ENCODE measurements around the gene DTNA. TPM values are rescaled to one million over a fixed set of nuclear protein-coding genes. Genes with fewer than 3 reads are reported as not detected.

Gene DTNA
- total RNA-seq, 1 experiment from 2014 or later = 9.0 TPM

DNA sequence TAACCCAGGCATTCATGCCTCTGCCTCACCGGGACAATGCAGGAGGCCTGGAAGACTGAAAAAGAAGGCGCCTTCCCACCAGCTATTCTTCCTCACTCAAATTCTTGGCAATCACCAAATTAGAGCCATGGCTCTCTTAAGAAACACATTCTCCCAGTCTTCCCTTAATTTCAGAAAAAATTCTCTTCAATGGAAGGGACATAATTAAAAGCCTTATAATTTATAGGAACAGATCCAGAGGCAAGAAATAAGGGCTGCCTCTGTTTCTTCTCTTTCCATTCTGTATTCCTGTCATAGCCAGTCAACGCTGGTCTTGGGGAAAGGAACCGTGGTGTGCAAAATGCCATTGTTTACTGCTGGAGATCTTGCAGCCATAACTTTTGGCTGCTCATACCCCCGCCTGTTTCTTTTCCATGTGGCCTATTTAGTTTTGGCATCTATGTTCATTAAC lies 32.8 kb downstream of the DTNA start:
- Mint-ChIP-seq H3K4me3 (ENCODE audit: low read depth, unreplicated experiment) (no peak overlapping the region), H3K36me3 (ENCODE audit: insufficient read depth, unreplicated experiment) (no peaks in the 10 kb centered on the region), H3K4me1 (ENCODE audit: low read depth, unreplicated experiment) (peaks cover 10% of the 10 kb centered on the region), H3K9me3 (ENCODE audit: low read depth, unreplicated experiment) (no peaks in the 10 kb centered on the region), H3K27ac (ENCODE audit: unreplicated experiment) (no peak overlapping the region), H3K27me3 (ENCODE audit: unreplicated experiment) (no peaks in the 10 kb centered on the region)
- DNase-seq = no peak
- CTCF ChIA-PET = no interaction called here
- BruUV-seq (replicated peaks) = no TSS peak
- TF ChIP-seq, protein P1, sequence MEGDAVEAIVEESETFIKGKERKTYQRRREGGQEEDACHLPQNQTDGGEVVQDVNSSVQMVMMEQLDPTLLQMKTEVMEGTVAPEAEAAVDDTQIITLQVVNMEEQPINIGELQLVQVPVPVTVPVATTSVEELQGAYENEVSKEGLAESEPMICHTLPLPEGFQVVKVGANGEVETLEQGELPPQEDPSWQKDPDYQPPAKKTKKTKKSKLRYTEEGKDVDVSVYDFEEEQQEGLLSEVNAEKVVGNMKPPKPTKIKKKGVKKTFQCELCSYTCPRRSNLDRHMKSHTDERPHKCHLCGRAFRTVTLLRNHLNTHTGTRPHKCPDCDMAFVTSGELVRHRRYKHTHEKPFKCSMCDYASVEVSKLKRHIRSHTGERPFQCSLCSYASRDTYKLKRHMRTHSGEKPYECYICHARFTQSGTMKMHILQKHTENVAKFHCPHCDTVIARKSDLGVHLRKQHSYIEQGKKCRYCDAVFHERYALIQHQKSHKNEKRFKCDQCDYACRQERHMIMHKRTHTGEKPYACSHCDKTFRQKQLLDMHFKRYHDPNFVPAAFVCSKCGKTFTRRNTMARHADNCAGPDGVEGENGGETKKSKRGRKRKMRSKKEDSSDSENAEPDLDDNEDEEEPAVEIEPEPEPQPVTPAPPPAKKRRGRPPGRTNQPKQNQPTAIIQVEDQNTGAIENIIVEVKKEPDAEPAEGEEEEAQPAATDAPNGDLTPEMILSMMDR (IDR thresholded peaks at IDR 0.05; ENCODE audit: unreplicated experiment) = no peak
- intact Hi-C loops (cut with micrococcal nuclease; ENCODE audit: unreplicated experiment) = no loop called here

DNA sequence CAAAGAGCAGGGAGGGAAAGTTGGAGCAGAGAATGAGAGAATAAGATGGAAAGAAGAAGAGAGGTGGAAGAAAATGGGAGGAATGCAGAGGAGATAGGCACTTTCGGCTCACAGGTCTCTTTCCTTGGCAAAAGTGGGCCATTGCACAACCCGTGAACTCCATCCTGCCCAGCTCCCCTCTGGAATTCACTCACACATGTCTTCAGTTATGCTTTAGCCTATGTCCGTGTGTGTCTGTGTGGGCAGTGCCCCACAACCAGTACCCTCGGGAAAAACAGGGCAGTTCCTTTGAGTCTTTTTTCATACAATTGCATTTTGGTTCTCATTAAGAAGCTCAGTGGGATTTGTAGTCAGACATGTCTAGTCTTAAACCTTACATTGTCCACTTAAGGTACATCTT lies 34.5 kb downstream of the DTNA start:
- CTCF ChIA-PET = no interaction called here
- Mint-ChIP-seq H3K4me1 (ENCODE audit: low read depth, unreplicated experiment) (no peaks in the 10 kb centered on the region), H3K36me3 (ENCODE audit: insufficient read depth, unreplicated experiment) (no peaks in the 10 kb centered on the region), H3K9me3 (ENCODE audit: low read depth, unreplicated experiment) (no peaks in the 10 kb centered on the region), H3K27me3 (ENCODE audit: unreplicated experiment) (no peaks in the 10 kb centered on the region), H3K27ac (ENCODE audit: unreplicated experiment) (no peak overlapping the region), H3K4me3 (ENCODE audit: low read depth, unreplicated experiment) (no peak overlapping the region)
- DNase-seq = no peak
- BruUV-seq (replicated peaks) = no TSS peak
- TF ChIP-seq, protein P1 (IDR thresholded peaks at IDR 0.05; ENCODE audit: unreplicated experiment) = no peak
- intact Hi-C loops (cut with micrococcal nuclease; ENCODE audit: unreplicated experiment) = no loop called here

DNA sequence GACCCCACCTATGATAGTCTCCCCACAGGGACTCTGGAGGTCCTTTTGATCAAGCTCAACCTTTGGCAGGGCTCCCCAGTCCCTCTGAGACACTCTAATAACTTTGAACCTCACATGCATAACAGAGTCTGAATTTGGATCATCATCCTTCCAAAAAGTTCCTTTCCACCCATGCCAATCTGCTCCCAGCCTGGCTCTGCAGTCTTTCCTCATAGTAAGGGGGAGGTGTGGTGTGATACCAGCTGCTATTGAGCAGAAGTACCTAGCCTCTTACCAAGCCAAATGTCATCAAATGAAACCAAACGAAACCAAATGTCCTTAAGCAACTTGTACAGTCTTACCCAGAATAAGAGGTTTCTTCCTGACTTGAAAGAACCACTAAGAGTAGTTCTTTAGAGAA lies 36.5 kb downstream of the DTNA start:
- Mint-ChIP-seq H3K9me3 (ENCODE audit: low read depth, unreplicated experiment) (no peaks in the 10 kb centered on the region), H3K27ac (ENCODE audit: unreplicated experiment) (no peak overlapping the region), H3K36me3 (ENCODE audit: insufficient read depth, unreplicated experiment) (no peaks in the 10 kb centered on the region), H3K4me3 (ENCODE audit: low read depth, unreplicated experiment) (no peak overlapping the region), H3K4me1 (ENCODE audit: low read depth, unreplicated experiment) (no peaks in the 10 kb centered on the region), H3K27me3 (ENCODE audit: unreplicated experiment) (peaks cover 2% of the 10 kb centered on the region)
- CTCF ChIA-PET = no interaction called here
- DNase-seq = no peak
- intact Hi-C loops (cut with micrococcal nuclease; ENCODE audit: unreplicated experiment) = no loop called here
- no TSS peak for BruUV-seq (replicated peaks)
- TF ChIP-seq, protein P1 (IDR thresholded peaks at IDR 0.05; ENCODE audit: unreplicated experiment) = no peak

DNA sequence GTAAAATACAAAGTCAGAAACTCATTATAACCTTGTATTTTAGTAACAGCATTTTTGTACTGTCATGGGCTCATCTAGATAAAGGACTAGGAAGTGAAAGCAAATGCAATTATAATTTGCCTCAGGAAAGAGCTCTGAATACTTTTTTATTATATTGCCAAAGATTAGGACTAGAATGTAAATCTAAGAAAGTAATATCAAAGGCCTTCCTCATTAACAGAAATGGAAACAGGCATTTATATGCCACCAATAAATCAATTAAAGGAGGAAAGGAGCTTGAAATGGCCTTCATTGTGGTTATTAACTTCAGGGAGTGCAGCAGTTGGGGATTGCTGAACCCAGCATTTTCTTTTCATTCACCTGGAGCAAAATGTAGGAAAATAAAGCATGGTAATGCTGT lies 39.6 kb downstream of the DTNA start:
- Mint-ChIP-seq H3K36me3 (ENCODE audit: insufficient read depth, unreplicated experiment) (no peaks in the 10 kb centered on the region), H3K27ac (ENCODE audit: unreplicated experiment) (no peak overlapping the region), H3K4me3 (ENCODE audit: low read depth, unreplicated experiment) (no peak overlapping the region), H3K9me3 (ENCODE audit: low read depth, unreplicated experiment) (no peaks in the 10 kb centered on the region), H3K4me1 (ENCODE audit: low read depth, unreplicated experiment) (no peaks in the 10 kb centered on the region), H3K27me3 (ENCODE audit: unreplicated experiment) (peaks cover 7% of the 10 kb centered on the region)
- no TSS peak for BruUV-seq (replicated peaks)
- DNase-seq = no peak
- intact Hi-C loops (cut with micrococcal nuclease; ENCODE audit: unreplicated experiment) = no loop called here
- TF ChIP-seq, protein P1 (IDR thresholded peaks at IDR 0.05; ENCODE audit: unreplicated experiment) = no peak
- CTCF ChIA-PET = interaction anchor here (0.7 kb wide), 1 partner anchor 15 kb away, joined by 3 read pairs; no protein-coding TSS in a partner anchor
